A549 treated with Mapracorat at 1 μM for 4 hours (cell line): Measurements from ENCODE around the gene TSPEAR. TPM values are rescaled to one million over a fixed set of nuclear protein-coding genes. Genes with fewer than 3 reads are reported as not detected.

Experiments used
- total RNA-seq: library from RNA; stranded (reverse); fragments of 200-300 nt; extraction: Qiagen RNA extraction; gene quantifications from 5 replicates; pipeline ENCODE4 v1.2.3, GENCODE V29; 2022

The TSPEAR gene
- not detected in 5 replicates for total RNA-seq

GRCh38 chr21:44711327-44712202 lies at the start of gene TSPEAR:
Gene TSPEAR, minus strand, starts transcription at chr21:44711572. Its CDS starts 58 bp downstream, at chr21:44711514.

GRCh38 chr21:44697172-44697810 lies 14.1 kb downstream of the TSPEAR start, which contains the start of gene KRTAP10-12:
Gene KRTAP10-12, plus strand, starts transcription at chr21:44697172. Its CDS starts 30 bp downstream, at chr21:44697202.

DNA sequence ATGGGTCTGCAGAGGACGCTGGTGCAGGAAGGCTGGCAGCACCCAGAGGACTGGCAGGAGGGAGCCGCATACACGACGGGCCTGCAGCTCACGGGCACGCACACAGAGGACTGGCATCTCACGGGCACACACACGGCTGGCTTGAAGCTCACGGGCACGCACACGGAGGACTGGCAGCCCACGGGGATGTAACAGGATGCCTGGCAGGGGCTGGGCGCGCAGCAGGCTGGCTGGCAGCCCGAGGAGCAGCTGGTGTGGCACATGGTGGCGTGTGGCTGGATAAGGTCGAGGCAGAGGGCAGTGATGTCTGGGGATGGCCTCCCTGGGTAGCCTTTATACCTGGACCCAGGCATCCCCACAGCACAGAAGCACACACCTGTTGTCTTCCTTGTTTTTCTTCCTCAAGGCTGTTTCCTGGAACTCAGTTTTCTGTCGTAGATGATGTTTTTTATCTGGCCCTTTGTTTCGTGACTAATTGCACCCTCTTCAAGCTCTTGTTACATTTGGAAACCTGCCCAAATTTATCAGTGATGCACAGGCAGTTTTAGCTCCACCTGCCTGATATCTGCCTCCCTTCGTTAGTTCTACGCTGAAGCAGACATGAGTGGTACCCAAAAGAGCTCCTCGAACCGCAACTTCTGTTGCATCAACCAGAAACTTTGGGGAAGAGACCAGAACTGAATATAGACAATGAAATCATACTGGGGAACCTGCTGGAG lies 29.4 kb downstream of the TSPEAR start, which contains the start of gene KRTAP12-1:
KRTAP12-1 (minus strand) TSS at position 303 of the 719 bp plus-strand sequence; CDS start at position 263, 40 bp downstream.

DNA sequence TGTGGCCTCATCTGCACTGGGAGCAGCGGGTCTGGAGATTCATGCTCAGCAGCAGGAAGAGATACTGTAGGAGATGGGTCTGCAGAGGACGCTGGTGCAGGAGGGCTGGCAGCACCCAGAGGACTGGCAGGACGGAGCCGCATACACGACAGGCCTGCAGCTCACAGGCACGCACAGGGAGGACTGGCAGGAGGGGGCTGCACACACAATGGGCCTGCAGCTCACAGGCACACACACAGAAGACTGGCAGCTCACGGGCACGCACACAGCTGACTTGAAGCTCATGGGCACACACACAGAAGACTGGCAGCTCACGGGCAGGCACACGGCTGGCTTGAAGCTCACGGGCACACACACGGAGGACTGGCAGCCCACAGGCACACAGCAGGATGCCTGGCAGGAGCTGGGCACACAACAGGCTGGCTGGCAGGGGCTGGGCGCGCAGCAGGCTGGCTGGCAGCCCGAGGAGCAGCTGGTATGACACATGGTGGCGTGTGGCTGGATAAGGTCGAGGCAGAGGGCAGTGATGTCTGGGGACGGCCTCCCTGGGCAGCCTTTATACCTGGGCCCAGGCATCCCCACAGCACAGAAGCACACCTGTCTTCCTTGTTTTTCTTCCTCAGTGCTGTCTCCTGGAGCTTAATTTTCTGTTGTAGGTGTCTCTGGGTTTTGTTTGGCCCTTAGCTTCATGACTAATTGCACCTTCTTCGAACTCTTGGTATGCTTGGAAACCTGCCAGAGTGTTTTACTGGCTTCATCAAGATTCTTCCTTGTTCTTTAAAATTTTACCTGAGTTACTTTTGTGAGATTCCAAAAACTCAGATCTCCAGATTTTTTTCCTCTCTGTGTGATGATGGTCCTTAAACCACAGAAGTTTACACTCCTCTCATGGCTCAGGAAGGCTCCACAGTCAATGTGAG lies 44.7 kb downstream of the TSPEAR start, which contains the start of gene KRTAP12-2:
KRTAP12-2 (minus strand) TSS at position 527 of the 920 bp plus-strand sequence; CDS start at position 486, 41 bp downstream.

DNA sequence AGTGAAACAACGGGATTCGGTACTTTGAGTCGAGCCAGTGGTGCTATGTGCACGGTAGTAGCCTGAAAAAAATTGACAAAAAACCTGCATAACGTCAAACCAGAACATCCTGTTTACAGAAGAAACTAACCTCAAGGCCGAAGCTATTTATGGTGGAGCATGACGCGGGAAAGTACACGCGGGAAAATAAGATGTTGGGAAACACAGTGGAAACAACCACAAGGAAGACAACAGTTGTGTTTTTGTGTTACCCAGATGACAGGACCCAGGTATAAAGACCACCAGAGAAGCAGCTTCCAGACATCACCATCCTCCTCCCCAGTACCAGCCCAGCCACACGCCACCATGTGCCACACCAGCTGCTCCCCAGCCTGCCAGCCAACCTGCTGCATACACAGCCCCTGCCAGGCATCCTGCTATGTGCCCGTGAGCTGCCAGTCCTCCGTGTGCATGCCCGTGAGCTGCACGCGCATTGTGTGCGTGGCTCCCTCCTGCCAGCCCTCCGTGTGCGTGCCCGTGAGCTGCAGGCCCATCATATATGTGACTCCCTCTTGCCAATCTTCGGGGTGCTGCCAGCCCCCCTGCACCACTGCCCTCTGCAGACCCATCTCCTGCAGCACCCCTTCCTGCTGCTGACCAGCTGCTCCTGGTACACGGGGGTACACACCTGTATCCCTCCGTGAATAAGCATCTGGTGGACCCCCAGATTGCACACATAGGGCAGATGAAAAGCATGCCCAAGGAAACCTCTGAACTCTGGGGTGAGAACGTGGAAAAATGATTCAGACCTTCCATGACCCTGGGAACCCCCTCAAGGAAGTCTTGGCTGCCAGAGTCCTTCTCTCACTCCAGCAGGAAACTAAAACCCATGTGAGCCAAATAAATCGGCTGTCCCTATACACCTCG lies 53.5 kb downstream of the TSPEAR start, which contains the start of gene KRTAP12-3:
KRTAP12-3 (plus strand) TSS at position 298 of the 906 bp plus-strand sequence; CDS start at position 346, 48 bp downstream.

GRCh38 chr21:44654576-44655175 lies 56.7 kb downstream of the TSPEAR start, which contains the start of gene KRTAP12-4:
Gene KRTAP12-4, minus strand, starts transcription at chr21:44654659. Its CDS starts 45 bp downstream, at chr21:44654614.

DNA sequence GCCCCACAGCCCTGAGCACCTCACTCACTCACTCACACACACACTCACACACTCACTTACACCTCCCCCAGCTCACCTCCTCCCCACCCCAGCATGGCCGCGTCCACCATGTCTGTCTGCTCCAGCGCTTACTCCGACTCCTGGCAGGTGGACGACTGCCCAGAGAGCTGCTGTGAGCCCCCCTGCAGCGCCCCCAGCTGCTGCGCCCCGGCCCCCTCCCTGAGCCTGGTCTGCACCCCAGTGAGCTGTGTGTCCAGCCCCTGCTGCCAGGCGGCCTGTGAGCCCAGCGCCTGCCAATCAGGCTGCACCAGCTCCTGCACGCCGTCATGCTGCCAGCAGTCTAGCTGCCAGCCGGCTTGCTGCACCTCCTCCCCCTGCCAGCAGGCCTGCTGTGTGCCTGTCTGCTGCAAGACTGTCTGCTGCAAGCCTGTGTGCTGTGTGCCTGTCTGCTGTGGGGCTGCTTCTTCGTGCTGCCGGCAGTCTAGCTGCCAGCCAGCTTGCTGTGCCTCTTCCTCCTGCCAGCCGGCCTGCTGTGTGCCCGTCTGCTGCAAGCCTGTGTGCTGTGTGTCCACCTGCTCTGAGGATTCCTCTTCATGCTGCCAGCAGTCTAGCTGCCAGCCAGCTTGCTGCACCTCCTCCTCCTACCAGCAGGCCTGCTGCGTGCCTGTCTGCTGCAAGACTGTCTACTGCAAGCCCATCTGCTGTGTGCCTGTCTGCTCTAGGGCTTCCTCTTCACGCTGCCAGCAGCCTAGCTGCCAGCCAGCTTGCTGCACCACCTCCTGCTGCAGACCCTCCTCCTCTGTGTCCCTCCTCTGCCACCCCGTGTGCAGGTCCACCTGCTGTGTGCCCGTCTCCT lies 64.8 kb downstream of the TSPEAR start, which contains the start of gene KRTAP10-11:
KRTAP10-11 (plus strand) TSS at position 49 of the 856 bp plus-strand sequence; CDS start at position 94, 45 bp downstream.

GRCh38 chr21:44637018-44637850 lies 74.1 kb downstream of the TSPEAR start, which contains the start of gene KRTAP10-10:
Gene KRTAP10-10, plus strand, starts transcription at chr21:44637356. Its CDS starts 62 bp downstream, at chr21:44637418.

GRCh38 chr21:44626673-44627143 lies 84.7 kb downstream of the TSPEAR start, which contains the start of gene KRTAP10-9:
Gene KRTAP10-9, plus strand, starts transcription at chr21:44627093. Its CDS starts 79 bp downstream, at chr21:44627172.

GRCh38 chr21:44612029-44612486 lies 99.3 kb downstream of the TSPEAR start, which contains the start of gene KRTAP10-8:
Gene KRTAP10-8, plus strand, starts transcription at chr21:44612079. Its CDS starts 22 bp downstream, at chr21:44612101.

GRCh38 chr21:44600118-44600978 lies 111.0 kb downstream of the TSPEAR start, which contains the start of gene KRTAP10-7:
Gene KRTAP10-7, plus strand, starts transcription at chr21:44600597. Its CDS starts 25 bp downstream, at chr21:44600622.

DNA sequence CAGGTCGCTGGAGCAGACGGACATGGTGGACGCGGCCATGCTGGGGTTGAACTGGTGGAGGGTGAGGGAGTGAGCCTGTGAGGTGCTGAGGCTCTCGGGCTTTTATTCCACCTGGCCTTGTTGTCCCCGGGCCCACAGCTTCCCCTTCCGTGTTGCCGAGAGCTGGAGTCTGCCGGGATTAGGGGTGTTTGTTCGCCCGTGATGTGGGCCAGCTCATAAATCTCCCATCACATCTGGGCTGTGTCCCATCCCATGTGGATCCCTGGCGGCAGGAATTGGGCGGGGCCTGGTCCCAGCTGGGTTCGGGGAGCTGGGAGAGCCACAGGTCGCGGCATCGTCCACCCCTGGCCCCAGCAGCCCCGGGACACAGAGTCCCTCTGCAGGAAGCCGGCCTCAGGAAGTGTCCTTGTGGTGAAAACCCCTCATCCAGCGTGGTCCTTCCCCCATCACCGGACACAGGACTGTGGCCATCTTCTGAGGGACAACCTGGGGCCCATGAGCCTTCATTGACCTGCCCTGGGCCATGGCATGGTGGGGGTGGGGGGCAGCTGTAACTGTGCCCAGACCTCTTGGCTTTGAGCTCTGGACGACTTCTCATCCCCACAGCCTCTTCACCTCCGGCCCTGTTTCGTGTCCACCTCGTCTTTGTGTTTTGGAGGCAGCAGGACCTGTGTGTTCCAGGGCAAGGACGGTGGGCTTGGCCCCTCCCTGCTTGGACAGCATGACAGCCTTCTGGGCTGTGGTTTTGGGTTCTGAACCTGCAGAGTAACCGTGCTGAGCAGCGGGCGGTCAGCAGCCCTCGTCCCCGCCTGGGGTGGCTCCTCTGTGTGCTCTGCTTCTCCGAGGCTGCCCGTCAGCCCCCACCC lies 118.7 kb downstream of the TSPEAR start, which contains the start of gene KRTAP10-6:
KRTAP10-6 (minus strand) TSS at position 60 of the 866 bp plus-strand sequence; CDS start at position 39, 21 bp downstream.

GRCh38 chr21:44580231-44580821 lies 131.0 kb downstream of the TSPEAR start, which contains the start of gene KRTAP10-5:
Gene KRTAP10-5, minus strand, starts transcription at chr21:44580604. Its CDS starts 26 bp downstream, at chr21:44580578.

